Kidney (tissue), 14 donors: ENCODE data around the gene BSN. TPM values are rescaled to one million over a fixed set of nuclear protein-coding genes. Genes with fewer than 3 reads are reported as not detected.

ENCODE experiments used
- DNase-seq, 5 donors: peaks; one replicate each; pipeline ENCODE4 v3.0.0-alpha.2; 2013 to 2020
- FAIRE-seq: peaks from 2 replicates; lab custom pipeline; 2012; peaks lifted over from hg19 to GRCh38; lab: Jason Lieb, UNC
- H3K27ac ChIP-seq, 2 donors: one replicate each; pipeline ENCODE4 v1.7.0; 2013; ENCODE audit warnings: low read depth in 2 of 2, low read length in 2 of 2, inconsistent platforms in 1 of 2
- H3K27me3 ChIP-seq: one replicate; pipeline ENCODE4 v1.7.1; 2013; ENCODE audit warnings: low read length, inconsistent platforms; ENCODE audit not compliant: control insufficient read depth, insufficient read depth
- H3K36me3 ChIP-seq, 3 donors: one replicate each; pipeline versions ENCODE4 v1.7.0 to v1.7.1; 2013; ENCODE audit warnings: low read length in 3 of 3, control low read depth in 1 of 3, inconsistent platforms in 1 of 3; ENCODE audit not compliant: insufficient read depth in 3 of 3, control insufficient read depth in 2 of 3
- H3K4me1 ChIP-seq, 3 donors: one replicate each; pipeline versions ENCODE4 v1.7.0 to v1.7.1; 2013; ENCODE audit warnings: low read length in 3 of 3, inconsistent platforms in 1 of 3, low read depth in 1 of 3; ENCODE audit not compliant: control insufficient read depth in 2 of 3, insufficient read depth in 2 of 3
- H3K4me3 ChIP-seq, 3 donors: one replicate each; pipeline versions ENCODE4 v1.7.0 to v1.8.1; 2013; ENCODE audit warnings: low read length in 3 of 3, control low read depth in 1 of 3, inconsistent platforms in 1 of 3
- H3K9ac ChIP-seq, 3 donors: one replicate each; pipeline versions ENCODE4 v1.7.0 to v1.7.1; 2013; ENCODE audit warnings: low read length in 3 of 3, control low read depth in 1 of 3, inconsistent platforms in 1 of 3
- H3K9me3 ChIP-seq, 3 donors: one replicate each; pipeline versions ENCODE4 v1.7.0 to v1.7.1; 2013; ENCODE audit warnings: low read length in 3 of 3, control low read depth in 1 of 3, inconsistent platforms in 1 of 3; ENCODE audit not compliant: control insufficient read depth in 2 of 3, insufficient read depth in 1 of 3
- intact Hi-C: fragments of 100-400 bp; cut with DNase I; formaldehyde crosslinking; loops from one replicate; pipeline ENCODE4 v1.11.1; 2022
- polyA plus RNA-seq: library from polyadenylated mRNA; stranded (reverse); fragments of 350-450 nt; fragmentation: Illumina TruSeq; extraction: RNeasy Lipid Tissue Mini Kit (QIAGEN cat#74804); gene quantifications from one replicate; pipeline ENCODE4 v1.2.3, GENCODE V29; 2014; ENCODE audit warnings: low read depth, low replicate concordance; ENCODE audit not compliant: insufficient read depth
- total RNA-seq: library from RNA; stranded (reverse); fragmentation: NEBNext Ultra II Directional; extraction: Animal tissue kit (Norgen Biotek cat#: 25700); gene quantifications from one replicate; pipeline ENCODE4 v1.2.1, GENCODE V29; 2021
- TF ChIP-seq, protein P1 (sequence below): IDR thresholded peaks from 3 replicates; pipeline ENCODE4 v1.5.1; 2012; ENCODE audit warnings: mild to moderate bottlenecking, moderate library complexity, borderline replicate concordance; ENCODE audit not compliant: insufficient read depth; ENCODE audit errors: extremely low read depth
- donor health status: control.
- donor health status: control.
- donor health status: control.
- donor health status: control.
- donor health status: control.
- donor health status: DM: yes; HTN: yes; CAD: no.
- donor health status: Normal renal cell carcinoma (clear cell type).

Gene BSN
- total and polyA plus RNA-seq, 2 donors from 2014 or later, result 0.11 to 1.3 TPM

DNA sequence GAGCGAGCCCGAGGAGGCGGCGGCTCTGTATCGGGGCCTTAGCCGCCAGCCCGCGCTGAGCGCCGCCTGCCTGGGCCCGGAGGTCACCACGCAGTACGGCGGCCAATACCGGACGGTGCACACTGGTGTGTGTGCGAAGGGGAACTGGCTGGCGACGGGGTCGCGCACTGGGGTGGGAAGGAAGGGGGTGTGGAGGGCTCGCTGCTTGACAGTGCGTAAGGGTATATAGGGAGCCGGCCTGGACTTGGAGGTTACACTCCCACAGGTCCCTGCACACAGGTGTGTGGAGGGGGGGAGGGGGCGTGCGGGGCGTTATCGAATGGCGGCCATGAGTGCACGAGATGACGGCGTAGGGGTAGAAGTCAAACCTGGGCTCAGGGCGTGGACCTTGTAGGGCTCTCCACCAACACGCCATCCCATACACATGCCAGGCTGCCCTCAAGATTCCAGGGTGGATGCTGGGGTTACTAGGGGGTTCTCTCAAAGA, 120.3 kb downstream of the BSN start:
- FAIRE-seq (no peak), DNase-seq (peak in 1 of 5 donors; percentile 85)
- Histone ChIP-seq H3K36me3 (peaks cover 4 to 36% (median 14%) of the 10 kb centered on the region in 3 donors), H3K4me1 (peaks cover 2 to 35% (median 28%) of the 10 kb centered on the region in 3 donors), H3K9ac (peak overlapping the region; percentile 3 to 82 (median 45)), H3K9me3 (no peaks in the 10 kb centered on the region), H3K27ac (peak overlapping the region in 1 of 2 donors; percentile 47), H3K4me3 (peak overlapping the region; percentile 63 to 82 (median 75)), H3K27me3 (no peaks in the 10 kb centered on the region)
- TF ChIP-seq, protein P1, sequence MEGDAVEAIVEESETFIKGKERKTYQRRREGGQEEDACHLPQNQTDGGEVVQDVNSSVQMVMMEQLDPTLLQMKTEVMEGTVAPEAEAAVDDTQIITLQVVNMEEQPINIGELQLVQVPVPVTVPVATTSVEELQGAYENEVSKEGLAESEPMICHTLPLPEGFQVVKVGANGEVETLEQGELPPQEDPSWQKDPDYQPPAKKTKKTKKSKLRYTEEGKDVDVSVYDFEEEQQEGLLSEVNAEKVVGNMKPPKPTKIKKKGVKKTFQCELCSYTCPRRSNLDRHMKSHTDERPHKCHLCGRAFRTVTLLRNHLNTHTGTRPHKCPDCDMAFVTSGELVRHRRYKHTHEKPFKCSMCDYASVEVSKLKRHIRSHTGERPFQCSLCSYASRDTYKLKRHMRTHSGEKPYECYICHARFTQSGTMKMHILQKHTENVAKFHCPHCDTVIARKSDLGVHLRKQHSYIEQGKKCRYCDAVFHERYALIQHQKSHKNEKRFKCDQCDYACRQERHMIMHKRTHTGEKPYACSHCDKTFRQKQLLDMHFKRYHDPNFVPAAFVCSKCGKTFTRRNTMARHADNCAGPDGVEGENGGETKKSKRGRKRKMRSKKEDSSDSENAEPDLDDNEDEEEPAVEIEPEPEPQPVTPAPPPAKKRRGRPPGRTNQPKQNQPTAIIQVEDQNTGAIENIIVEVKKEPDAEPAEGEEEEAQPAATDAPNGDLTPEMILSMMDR, result no peak
- intact Hi-C loops, result no loop called here

DNA sequence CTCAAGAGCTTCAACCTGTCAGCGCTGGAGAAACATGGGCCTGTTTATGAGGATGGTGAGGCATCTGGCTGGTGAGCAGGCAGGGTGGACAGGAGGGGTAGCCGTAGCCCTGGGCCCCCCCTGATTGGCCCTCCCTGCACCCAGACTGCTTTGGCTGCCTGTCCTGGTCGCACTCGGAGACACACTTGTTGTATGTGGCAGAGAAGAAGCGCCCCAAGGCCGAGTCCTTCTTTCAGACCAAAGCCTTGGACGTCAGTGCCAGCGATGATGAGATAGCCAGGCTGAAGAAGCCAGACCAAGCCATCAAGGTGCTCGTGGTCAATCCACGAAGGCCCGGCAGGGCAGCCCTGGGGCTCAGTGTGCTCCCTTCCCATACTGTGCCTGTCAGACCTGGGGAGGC, 121.6 kb downstream of the BSN start:
- no peaks in the 10 kb centered on the region for H3K27me3 ChIP-seq
- no peak overlapping the region for H3K4me3 ChIP-seq
- H3K9me3 ChIP-seq, result no peaks in the 10 kb centered on the region
- no peak for FAIRE-seq
- H3K9ac ChIP-seq, result no peak overlapping the region
- TF ChIP-seq, protein P1, result no peak
- H3K36me3 ChIP-seq, result peaks cover 4 to 50% (median 22%) of the 10 kb centered on the region in 3 donors
- DNase-seq, result peak in 1 of 5 donors; percentile 64
- intact Hi-C loops, result no loop called here
- H3K27ac ChIP-seq, result no peak overlapping the region
- H3K4me1 ChIP-seq, result peaks cover 2 to 35% (median 27%) of the 10 kb centered on the region in 3 donors

DNA sequence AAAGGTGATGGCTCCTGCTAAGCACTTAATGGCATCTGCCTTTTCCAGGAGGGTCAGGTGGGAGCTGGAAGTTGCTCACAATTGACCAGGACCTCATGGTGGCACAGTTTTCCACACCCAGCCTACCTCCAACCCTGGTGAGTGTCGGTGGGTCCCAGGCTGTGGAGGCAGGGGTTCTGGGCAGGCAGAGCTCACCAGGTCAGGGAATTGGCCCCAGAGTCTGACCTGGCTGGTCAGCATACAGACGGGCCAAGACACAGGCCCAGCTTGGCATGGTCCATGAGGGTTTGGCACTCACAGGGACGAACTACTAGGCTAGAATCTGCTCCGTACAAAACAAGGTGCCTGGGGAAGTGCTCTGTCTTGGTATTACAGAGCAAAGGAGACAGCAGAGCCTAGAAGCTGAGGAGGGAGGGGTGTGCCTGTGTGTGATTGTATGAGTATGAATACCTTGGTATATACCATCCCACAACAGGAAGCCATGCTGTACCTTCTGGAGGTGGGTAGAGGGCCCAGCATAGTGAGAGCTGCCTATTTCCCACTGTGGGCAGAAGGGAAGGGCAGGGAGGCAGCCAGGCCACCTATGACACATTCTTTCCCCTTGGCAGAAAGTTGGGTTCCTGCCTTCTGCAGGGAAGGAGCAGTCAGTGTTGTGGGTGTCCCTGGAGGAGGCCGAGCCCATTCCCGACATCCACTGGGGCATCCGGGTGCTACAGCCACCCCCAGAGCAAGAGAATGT, 126.4 kb downstream of the BSN start:
- Histone ChIP-seq H3K27ac (no peak overlapping the region), H3K27me3 (no peaks in the 10 kb centered on the region), H3K4me3 (no peak overlapping the region), H3K36me3 (peaks cover 4 to 76% (median 33%) of the 10 kb centered on the region in 3 donors), H3K9me3 (no peaks in the 10 kb centered on the region), H3K9ac (no peak overlapping the region), H3K4me1 (peaks cover 0 to 39% (median 36%) of the 10 kb centered on the region in 3 donors)
- DNase-seq (no peak), FAIRE-seq (no peak)
- intact Hi-C loops, result no loop called here
- TF ChIP-seq, protein P1, result no peak
